Right atrium auricular region (tissue), 2 donors: ENCODE results near the gene FAM25A. TPM values are rescaled to one million over a fixed set of nuclear protein-coding genes. Genes with fewer than 3 reads are reported as not detected.
"Not testable (repeated sequence)": the region's sequence is repeated elsewhere in the genome, so short reads cannot be mapped to it uniquely, and the experiment has no call there.

Source experiments
- DNase-seq: peaks from one replicate; pipeline ENCODE4 v3.0.0-alpha.2; 2019; ENCODE audit warnings: low spot score
- H3K27ac ChIP-seq, 2 donors: fragments of 200-600 bp; sonication (generic); 1 replicate in 1 of 2; 2 replicates in 1 of 2; pipeline ENCODE4 v1.5.1; 2016 to 2019
- H3K27me3 ChIP-seq, 2 donors: fragments of 200-600 bp; sonication (generic); one replicate each; pipeline versions ENCODE4 v1.5.1 to v1.6.0; 2017 to 2019
- H3K36me3 ChIP-seq: fragments of 200-600 bp; sonication (generic); one replicate; pipeline ENCODE4 v1.5.1; 2016
- H3K4me1 ChIP-seq, 2 donors: fragments of 200-600 bp; sonication (generic); one replicate each; pipeline versions ENCODE4 v1.5.1 to v1.6.0; 2017 to 2019
- H3K4me3 ChIP-seq, 2 donors: fragments of 200-600 bp; sonication (generic); 1 replicate in 1 of 2; 2 replicates in 1 of 2; pipeline ENCODE4 v1.5.1; 2017 to 2019; ENCODE audit warnings: mild to moderate bottlenecking in 1 of 2, moderate library complexity in 1 of 2
- H3K9me3 ChIP-seq, 2 donors: fragments of 200-600 bp; sonication (generic); one replicate each; pipeline ENCODE4 v1.5.1; 2019
- CTCF ChIP-seq, 2 donors: fragments of 200-600 bp; sonication (generic); IDR thresholded peaks; one replicate each; pipeline ENCODE4 v1.5.1; 2019; ENCODE audit warnings: antibody characterized with exemption in 2 of 2
- total RNA-seq, 2 donors: library from RNA; depleted of rRNA; stranded (reverse); fragments of >200 nt; gene quantifications; one replicate each; pipeline ENCODE4 v1.1.0, GENCODE V29; 2016

Gene FAM25A
- total RNA-seq, 2 donors from 2014 or later, result not detected

- H3K27me3 ChIP-seq, result no peaks in the 10 kb centered on the region
- no peak overlapping the region for H3K27ac ChIP-seq
- H3K4me1 ChIP-seq, result no peaks in the 10 kb centered on the region
- H3K9me3 ChIP-seq, result no peaks in the 10 kb centered on the region
- no peak for TF ChIP-seq CTCF (IDR thresholded peaks at IDR 0.05)
- peaks cover 1% of the 10 kb centered on the region for H3K36me3 ChIP-seq
- no peak overlapping the region for H3K4me3 ChIP-seq
- DNase-seq, result no peak
Measured at GRCh38 chr10:86988520-86988919, 31.6 kb upstream of the FAM25A start.

GRCh38 chr10:86991362-86991761 is 28.7 kb upstream of the FAM25A start:
- not testable (repeated sequence) for H3K4me3 ChIP-seq, H3K27me3 ChIP-seq, DNase-seq

GRCh38 chr10:86992456-86992855 is 27.6 kb upstream of the FAM25A start:
- no peak for DNase-seq
- no peak for TF ChIP-seq CTCF (IDR thresholded peaks at IDR 0.05)
- no peaks in the 10 kb centered on the region for H3K9me3 ChIP-seq

More at GRCh38 chr10:86991362-86991761, 28.7 kb upstream of the FAM25A start:
- H3K4me1 ChIP-seq, H3K9me3 ChIP-seq, H3K27ac ChIP-seq, H3K36me3 ChIP-seq: not testable (repeated sequence)

GRCh38 chr10:86992929-86993328 is 27.2 kb upstream of the FAM25A start:
- no peaks in the 10 kb centered on the region for H3K9me3 ChIP-seq
- H3K27ac ChIP-seq, result no peak overlapping the region
- H3K4me3 ChIP-seq, result no peak overlapping the region
- peaks cover 6% of the 10 kb centered on the region for H3K36me3 ChIP-seq
- no peak for DNase-seq
- H3K4me1 ChIP-seq, result no peaks in the 10 kb centered on the region
- no peak for TF ChIP-seq CTCF (IDR thresholded peaks at IDR 0.05)
- H3K27me3 ChIP-seq, result no peaks in the 10 kb centered on the region

More at GRCh38 chr10:86992456-86992855, 27.6 kb upstream of the FAM25A start:
- H3K4me3 ChIP-seq, result no peak overlapping the region
- H3K27me3 ChIP-seq, result no peaks in the 10 kb centered on the region
- no peaks in the 10 kb centered on the region for H3K4me1 ChIP-seq
- peaks cover 6% of the 10 kb centered on the region for H3K36me3 ChIP-seq
- no peak overlapping the region for H3K27ac ChIP-seq

- DNase-seq, H3K27me3 ChIP-seq, H3K9me3 ChIP-seq, H3K4me3 ChIP-seq, H3K27ac ChIP-seq, H3K4me1 ChIP-seq, H3K36me3 ChIP-seq: not testable (repeated sequence)
Measured at GRCh38 chr10:86999802-87000403, 20.2 kb upstream of the FAM25A start.

GRCh38 chr10:87000491-87000890 is 19.6 kb upstream of the FAM25A start:
- no peak for DNase-seq
- Histone ChIP-seq H3K27me3 (no peaks in the 10 kb centered on the region), H3K9me3 (no peaks in the 10 kb centered on the region), H3K4me1 (no peaks in the 10 kb centered on the region), H3K36me3 (no peaks in the 10 kb centered on the region), H3K4me3 (no peak overlapping the region), H3K27ac (no peak overlapping the region)
- TF ChIP-seq CTCF (IDR thresholded peaks at IDR 0.05), result no peak

- H3K27me3 ChIP-seq, H3K4me3 ChIP-seq, H3K4me1 ChIP-seq, DNase-seq, H3K9me3 ChIP-seq, H3K27ac ChIP-seq, H3K36me3 ChIP-seq: not testable (repeated sequence)
Measured at GRCh38 chr10:87007124-87007523, 13.0 kb upstream of the FAM25A start.

- not testable (repeated sequence) for H3K9me3 ChIP-seq, H3K27ac ChIP-seq, H3K36me3 ChIP-seq, DNase-seq, H3K27me3 ChIP-seq, H3K4me3 ChIP-seq, H3K4me1 ChIP-seq
Measured at GRCh38 chr10:87007674-87008073, 12.4 kb upstream of the FAM25A start.

GRCh38 chr10:87008303-87008702 is 11.8 kb upstream of the FAM25A start:
- not testable (repeated sequence) for H3K27ac ChIP-seq, H3K4me3 ChIP-seq, H3K36me3 ChIP-seq, H3K9me3 ChIP-seq, H3K27me3 ChIP-seq, DNase-seq, H3K4me1 ChIP-seq

GRCh38 chr10:87009134-87009696 is 10.9 kb upstream of the FAM25A start:
- DNase-seq, H3K9me3 ChIP-seq, H3K27me3 ChIP-seq, H3K4me1 ChIP-seq, H3K27ac ChIP-seq, H3K36me3 ChIP-seq, H3K4me3 ChIP-seq: not testable (repeated sequence)

GRCh38 chr10:87013528-87013927 is 6.6 kb upstream of the FAM25A start:
- H3K4me1 ChIP-seq, H3K27ac ChIP-seq, H3K36me3 ChIP-seq, H3K4me3 ChIP-seq, DNase-seq, H3K9me3 ChIP-seq, H3K27me3 ChIP-seq: not testable (repeated sequence)
